ENCODE results near the gene FSTL1. TPM values are rescaled to one million over a fixed set of nuclear protein-coding genes. Genes with fewer than 3 reads are reported as not detected.

FSTL1 gene
- total and polyA plus RNA-seq, 2 of the 8 experiments (the other 6 are each of a cell fraction or from before 2014, with no cell fraction given), result 158 to 516 TPM

GRCh38 chr3:120454076-120454689 lies 3.4 kb upstream of the FSTL1 start:
- Histone ChIP-seq H2BK20ac (ENCODE audit: low read length) (no peak overlapping the region), H3K9ac (replicated peaks in 1 of 4; ENCODE audit: extremely low read depth in 1 of 4, low read depth in 3 of 4, low read length in 3 of 4) (no peak overlapping the region), H3K23ac (ENCODE audit: insufficient read length) (no peak overlapping the region), H3K4me2 (ENCODE audit: insufficient read depth in 1 of 2, low read depth in 2 of 2, low read length in 2 of 2) (no peak overlapping the region), H4K91ac (replicated peaks; ENCODE audit: insufficient read length, low read length) (no peak overlapping the region), H3K56ac (replicated peaks; ENCODE audit: insufficient read length, low read depth, low read length) (no peak overlapping the region), H2BK120ac (replicated peaks; ENCODE audit: low read depth, low read length) (no peak overlapping the region), H3K23me2 (ENCODE audit: low read depth, low read length) (peaks cover 4% of the 10 kb centered on the region; the same call in 1 of the 2 replicates), H2BK5ac (ENCODE audit: low read depth, low read length) (no peak overlapping the region), H4K8ac (ENCODE audit: extremely low read depth, insufficient read depth, low read length) (no peak overlapping the region), H3K14ac (ENCODE audit: insufficient read length) (no peak overlapping the region), H3K79me1 (ENCODE audit: low read depth, low read length) (0 out of 2 replicates have a peak, but pooled peaks cover under 1% of the 10 kb centered on the region), H3K4ac (replicated peaks; ENCODE audit: insufficient read length, low read depth, low read length) (no peak overlapping the region), H2BK12ac (ENCODE audit: low read depth, low read length) (no peak overlapping the region), H2BK15ac (ENCODE audit: low read length) (no peak overlapping the region), H3K4me1 (replicated peaks in 1 of 4; ENCODE audit: control insufficient read depth in 3 of 4, insufficient read depth in 4 of 4, low read length in 3 of 4) (peaks cover 0 to 14% (median 6%) of the 10 kb centered on the region in 4 experiments; a peak in 4 of 7 replicates), H2AK5ac (ENCODE audit: low read depth, low read length) (no peak overlapping the region), H3K79me2 (ENCODE audit: control insufficient read depth in 1 of 2, insufficient read depth in 2 of 2, low read length in 2 of 2) (peaks cover 0 to 13% of the 10 kb centered on the region in 2 experiments; a peak in 3 of 4 replicates), H3K4me3 (ENCODE audit: extremely low read depth in 1 of 4, insufficient read depth in 2 of 4, low read depth in 3 of 4, low read length in 4 of 4) (no peak overlapping the region), H3K36me3 (ENCODE audit: control insufficient read depth in 2 of 4, insufficient read depth in 4 of 4, low read length in 3 of 4) (no peaks in the 10 kb centered on the region), H3K27me3 (replicated peaks in 1 of 4; ENCODE audit: control insufficient read depth in 3 of 4, extremely low read depth in 1 of 4, insufficient read depth in 3 of 4, low read length in 3 of 4) (no peaks in the 10 kb centered on the region), H3K27ac (ENCODE audit: low read depth, low read length) (no peak overlapping the region), H2AFZ (ENCODE audit: low read length) (no peak overlapping the region), H4K5ac (ENCODE audit: insufficient read length, low read depth, low read length) (no peak overlapping the region), H3K18ac (ENCODE audit: extremely low read depth, low read length) (no peak overlapping the region), H4K20me1 (replicated peaks in 1 of 2; ENCODE audit: control insufficient read depth in 1 of 2, insufficient read depth in 2 of 2, low read length in 2 of 2) (no peaks in the 10 kb centered on the region), H3K9me3 (ENCODE audit: insufficient read depth in 2 of 2, low read depth in 1 of 2, low read length in 1 of 2) (peaks cover 0 to 2% of the 10 kb centered on the region in 2 experiments; a peak in 1 of 4 replicates)
- ChIA-PET POLR2A (ENCODE audit: partially characterized antibody) (interaction anchor here (0.7 to 2.1 kb wide), 4 partner anchors 15 to 50 kb away, joined by 3 to 5 read pairs (median 3); no protein-coding TSS in a partner anchor), CTCF (ENCODE audit: partially characterized antibody) (interaction anchor here (0.9 to 2.0 kb wide), 8 partner anchors 8 to 105 kb away, joined by 3 to 5 read pairs (median 4); no protein-coding TSS in a partner anchor)
- 86% methylated on average over 1 of the region's 1 CpG; no CpG with 5 or more reads in 1 of the 2 experiments for WGBS, 2 experiments (ENCODE audit: extremely low coverage in 1 of 2, insufficient coverage in 1 of 2, insufficient read length in 1 of 2, insufficient replicate concordance in 2 of 2, low coverage in 1 of 2, low lambda C conversion rate in 2 of 2, missing lambda C conversion rate in 1 of 2)
- DNase-seq (ENCODE audit: low read depth in 1 of 2, low spot score in 2 of 2) (no peak), FAIRE-seq (no peak)
- TF ChIP-seq CHD2 (IDR thresholded peaks at IDR 0.05; ENCODE audit: low read length) (no peak), USF2 (IDR thresholded peaks at IDR 0.05; ENCODE audit: low read length) (no peak), ATF3 (IDR thresholded peaks at IDR 0.05; ENCODE audit: insufficient read depth, low read depth, low read length) (no peak), CTCF (IDR thresholded peaks at IDR 0.05; ENCODE audit: control extremely low read depth in 1 of 3, insufficient read depth in 1 of 3, low read depth in 1 of 3, low read length in 3 of 3) (no peak), SUZ12 (IDR thresholded peaks at IDR 0.05; ENCODE audit: low read length) (no peak), PHF8 (conservative IDR thresholded peaks at IDR 0.05; ENCODE audit: low read depth, low read length) (no peak), POLR2A (IDR thresholded peaks at IDR 0.05; ENCODE audit: control extremely low read depth in 1 of 2, low read depth in 2 of 2, low read length in 2 of 2) (no peak), RBBP5 (IDR thresholded peaks at IDR 0.05; ENCODE audit: borderline replicate concordance, low read depth, low read length) (no peak)
